Ishikawa (cell line): ENCODE results near the gene RPUSD1.

Experiments
- CEBPB ChIP-seq: IDR thresholded peaks from 2 replicates; pipeline ENCODE4 v1.6.1; 2012
- CREB1 ChIP-seq: IDR thresholded peaks from 2 replicates; pipeline ENCODE4 v1.6.1; 2012; ENCODE audit warnings: low read depth
- EGR1 ChIP-seq: IDR thresholded peaks from 2 replicates; pipeline ENCODE4 v1.6.1; 2012
- EP300 ChIP-seq: IDR thresholded peaks from 2 replicates; pipeline ENCODE4 v1.6.1; 2012; ENCODE audit warnings: borderline replicate concordance
- FOXM1 ChIP-seq: IDR thresholded peaks from 2 replicates; pipeline ENCODE4 v1.6.1; 2012; ENCODE audit warnings: low read depth, borderline replicate concordance
- MAX ChIP-seq: IDR thresholded peaks from 2 replicates; pipeline ENCODE4 v1.6.1; 2012
- NFIC ChIP-seq: IDR thresholded peaks from 2 replicates; pipeline ENCODE4 v1.6.1; 2012
- RAD21 ChIP-seq: IDR thresholded peaks from 2 replicates; pipeline ENCODE4 v1.6.1; 2012; ENCODE audit warnings: low read depth
- REST ChIP-seq: IDR thresholded peaks from 2 replicates; pipeline ENCODE4 v1.6.1; 2012; ENCODE audit warnings: low read depth, mild to moderate bottlenecking
- TAF1 ChIP-seq: IDR thresholded peaks from 2 replicates; pipeline ENCODE4 v1.6.1; 2012; ENCODE audit warnings: low read depth, mild to moderate bottlenecking
- TCF12 ChIP-seq: IDR thresholded peaks from 2 replicates; pipeline ENCODE4 v1.6.1; 2012; ENCODE audit warnings: low read depth
- TEAD4 ChIP-seq: IDR thresholded peaks from 2 replicates; pipeline ENCODE4 v1.6.1; 2012
- YY1 ChIP-seq: IDR thresholded peaks from 2 replicates; pipeline ENCODE4 v1.6.1; 2012; ENCODE audit warnings: low read depth
- ZBTB7A ChIP-seq: IDR thresholded peaks from 2 replicates; pipeline ENCODE4 v1.6.1; 2012; ENCODE audit warnings: low read depth
- TF ChIP-seq, protein P1 (sequence below): IDR thresholded peaks from 2 replicates; pipeline ENCODE4 v1.6.1; 2012

The RPUSD1 gene

DNA sequence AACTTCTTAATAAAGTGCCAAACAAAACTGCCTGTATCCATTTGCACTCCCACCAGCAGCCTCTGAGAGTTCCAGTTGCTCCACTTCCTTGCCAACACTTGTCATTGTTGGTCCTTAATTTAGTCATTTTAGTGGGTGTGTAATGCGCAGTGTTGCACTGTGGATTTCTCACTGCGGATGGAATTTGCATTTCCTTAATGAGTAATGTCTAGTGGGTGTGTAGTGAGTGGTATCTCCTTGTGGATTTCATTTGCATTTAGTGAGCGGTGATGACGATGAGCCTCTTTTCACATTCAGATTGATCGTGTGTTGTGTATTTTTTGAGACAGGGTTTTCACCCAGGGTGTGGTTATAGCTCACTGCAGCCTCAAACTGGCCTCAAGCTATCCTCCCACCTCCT, 31.8 kb downstream of the RPUSD1 start:
- TF ChIP-seq TCF12, result no peak
- TF ChIP-seq RAD21, result no peak
- no peak for TF ChIP-seq EGR1

GRCh38 chr16:754656-755055, 33.5 kb downstream of the RPUSD1 start:
- TF ChIP-seq EGR1, result no peak
- no peak for TF ChIP-seq FOXM1
- no peak for TF ChIP-seq MAX
- TF ChIP-seq ZBTB7A, result no peak
- no peak for TF ChIP-seq TEAD4
- TF ChIP-seq RAD21, result no peak
- no peak for TF ChIP-seq CREB1
- TF ChIP-seq TCF12, result no peak
- no peak for TF ChIP-seq REST
- no peak for TF ChIP-seq TAF1

DNA sequence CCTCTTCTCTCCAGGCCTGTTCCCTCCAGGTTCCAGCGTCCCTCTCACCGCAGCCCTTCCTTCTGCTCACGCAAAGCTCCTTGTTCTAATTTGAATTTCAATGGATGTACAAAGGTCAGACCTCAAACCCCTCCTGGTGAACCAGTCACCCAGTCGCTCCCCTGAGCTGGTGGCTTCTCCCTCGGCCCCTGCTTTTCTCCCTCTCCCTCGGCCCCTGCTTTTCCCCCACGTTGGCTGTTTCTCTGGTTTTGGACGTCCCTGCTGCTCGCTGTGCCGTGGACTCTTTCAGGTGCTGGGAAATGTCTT, 36.2 kb downstream of the RPUSD1 start:
- no peak for TF ChIP-seq CREB1
- no peak for TF ChIP-seq TEAD4
- TF ChIP-seq CEBPB, result no peak
- TF ChIP-seq ZBTB7A, result no peak

- TF ChIP-seq FOXM1 (no peak), TEAD4 (no peak), CEBPB (no peak), RAD21 (no peak), YY1 (no peak)
- TF ChIP-seq, protein P1, sequence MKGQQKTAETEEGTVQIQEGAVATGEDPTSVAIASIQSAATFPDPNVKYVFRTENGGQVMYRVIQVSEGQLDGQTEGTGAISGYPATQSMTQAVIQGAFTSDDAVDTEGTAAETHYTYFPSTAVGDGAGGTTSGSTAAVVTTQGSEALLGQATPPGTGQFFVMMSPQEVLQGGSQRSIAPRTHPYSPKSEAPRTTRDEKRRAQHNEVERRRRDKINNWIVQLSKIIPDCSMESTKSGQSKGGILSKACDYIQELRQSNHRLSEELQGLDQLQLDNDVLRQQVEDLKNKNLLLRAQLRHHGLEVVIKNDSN, result no peak
Measured at GRCh38 chr16:751152-752006, 36.8 kb downstream of the RPUSD1 start.

DNA sequence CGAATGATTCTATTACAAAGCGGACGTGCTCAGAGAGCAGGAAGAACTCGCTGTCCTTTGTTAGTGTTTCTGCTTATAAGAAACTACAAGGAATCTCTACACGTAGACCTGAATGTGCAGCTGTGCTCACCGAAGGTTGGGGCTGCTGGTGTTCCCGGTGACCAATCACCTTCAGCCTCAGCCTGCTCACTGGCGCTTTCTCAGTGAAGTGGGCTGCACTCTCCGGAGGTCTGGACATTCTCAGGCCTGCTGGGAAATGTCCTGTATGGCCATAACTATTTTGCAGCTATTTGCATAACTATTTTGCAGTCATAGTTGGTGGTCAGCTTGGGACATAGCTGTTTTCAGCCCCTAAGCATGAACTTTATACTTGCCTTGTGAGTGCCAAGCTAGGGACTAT, 37.7 kb downstream of the RPUSD1 start:
- TF ChIP-seq TCF12, result no peak
- no peak for TF ChIP-seq YY1
- TF ChIP-seq TAF1, result no peak
- TF ChIP-seq REST, result no peak
- no peak for TF ChIP-seq CREB1
- TF ChIP-seq CEBPB, result no peak

- TF ChIP-seq YY1 (no peak), FOXM1 (no peak), ZBTB7A (no peak), EP300 (no peak), CEBPB (no peak), RAD21 (no peak), MAX (no peak), TCF12 (no peak), EGR1 (no peak), TAF1 (no peak), NFIC (no peak), TEAD4 (no peak), CREB1 (no peak), REST (no peak)
- TF ChIP-seq, protein P1, result no peak
Measured at GRCh38 chr16:749010-749409, 39.2 kb downstream of the RPUSD1 start.
